ENCODE data around the gene TLR1.
A peak's percentile ranks its signal among the peaks of the same experiment; 100 is the strongest.
"Not testable (repeated sequence)": the region's sequence is repeated elsewhere in the genome, so short reads cannot be mapped to it uniquely, and the experiment has no call there.

The TLR1 gene, protein sequence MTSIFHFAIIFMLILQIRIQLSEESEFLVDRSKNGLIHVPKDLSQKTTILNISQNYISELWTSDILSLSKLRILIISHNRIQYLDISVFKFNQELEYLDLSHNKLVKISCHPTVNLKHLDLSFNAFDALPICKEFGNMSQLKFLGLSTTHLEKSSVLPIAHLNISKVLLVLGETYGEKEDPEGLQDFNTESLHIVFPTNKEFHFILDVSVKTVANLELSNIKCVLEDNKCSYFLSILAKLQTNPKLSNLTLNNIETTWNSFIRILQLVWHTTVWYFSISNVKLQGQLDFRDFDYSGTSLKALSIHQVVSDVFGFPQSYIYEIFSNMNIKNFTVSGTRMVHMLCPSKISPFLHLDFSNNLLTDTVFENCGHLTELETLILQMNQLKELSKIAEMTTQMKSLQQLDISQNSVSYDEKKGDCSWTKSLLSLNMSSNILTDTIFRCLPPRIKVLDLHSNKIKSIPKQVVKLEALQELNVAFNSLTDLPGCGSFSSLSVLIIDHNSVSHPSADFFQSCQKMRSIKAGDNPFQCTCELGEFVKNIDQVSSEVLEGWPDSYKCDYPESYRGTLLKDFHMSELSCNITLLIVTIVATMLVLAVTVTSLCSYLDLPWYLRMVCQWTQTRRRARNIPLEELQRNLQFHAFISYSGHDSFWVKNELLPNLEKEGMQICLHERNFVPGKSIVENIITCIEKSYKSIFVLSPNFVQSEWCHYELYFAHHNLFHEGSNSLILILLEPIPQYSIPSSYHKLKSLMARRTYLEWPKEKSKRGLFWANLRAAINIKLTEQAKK

DNA sequence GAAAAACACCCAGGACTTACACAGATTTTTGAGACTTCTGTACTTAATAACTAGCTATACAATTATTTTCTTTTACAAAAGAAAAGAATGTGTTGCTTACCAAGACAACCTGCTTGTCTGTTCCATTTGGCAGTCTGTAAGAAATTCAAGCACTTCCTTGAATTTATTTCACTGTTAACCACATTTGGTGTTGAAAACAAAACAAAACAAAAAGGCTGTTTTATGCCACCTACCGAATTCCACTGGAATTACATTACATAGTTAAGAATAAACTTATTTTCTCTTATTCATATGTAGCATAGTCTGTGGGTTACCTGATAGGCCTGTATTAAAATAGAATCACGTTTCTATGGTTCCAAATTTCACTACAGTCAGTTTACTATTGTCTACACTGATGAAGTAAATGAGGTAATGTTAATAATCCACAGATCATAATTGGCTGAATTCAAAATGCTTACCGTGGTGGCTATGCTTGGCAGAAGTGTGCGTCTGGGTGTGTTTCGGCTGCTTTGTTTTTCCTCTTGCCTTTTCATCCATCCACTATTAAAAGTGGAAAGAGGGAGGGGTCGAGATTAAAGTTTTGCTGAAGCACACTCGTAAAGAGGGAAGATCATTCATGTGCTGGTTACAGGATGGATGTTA lies at the start of gene TLR1:
Gene TLR1 (minus strand): TSS at position 138 of the 642 bp plus-strand sequence. CDS start 5,960 bp downstream, outside the sequence.
- peak; percentile 50 for DNase-seq (ENCODE audit: low spot score)

DNA sequence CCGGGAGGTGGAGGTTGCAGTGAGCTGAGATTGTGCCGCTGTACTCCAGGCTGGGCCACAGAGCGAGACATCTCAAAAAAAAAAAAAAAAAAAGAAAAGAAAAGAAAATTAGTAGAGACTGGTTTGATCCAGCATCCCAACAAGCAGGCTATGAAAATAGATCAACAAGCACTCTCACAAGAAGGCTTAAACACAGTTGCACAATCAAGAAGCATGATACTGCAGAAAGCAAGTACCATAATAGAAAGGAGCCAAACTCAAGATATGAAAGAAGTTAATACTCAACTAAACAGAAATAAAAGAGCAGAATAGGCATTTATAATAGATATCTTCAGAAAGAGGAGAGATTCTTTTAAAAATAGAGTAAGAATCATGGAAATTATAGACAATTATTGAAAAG lies 41.4 kb upstream of the TLR1 start:
- DNase-seq (ENCODE audit: low spot score) = no peak

DNA sequence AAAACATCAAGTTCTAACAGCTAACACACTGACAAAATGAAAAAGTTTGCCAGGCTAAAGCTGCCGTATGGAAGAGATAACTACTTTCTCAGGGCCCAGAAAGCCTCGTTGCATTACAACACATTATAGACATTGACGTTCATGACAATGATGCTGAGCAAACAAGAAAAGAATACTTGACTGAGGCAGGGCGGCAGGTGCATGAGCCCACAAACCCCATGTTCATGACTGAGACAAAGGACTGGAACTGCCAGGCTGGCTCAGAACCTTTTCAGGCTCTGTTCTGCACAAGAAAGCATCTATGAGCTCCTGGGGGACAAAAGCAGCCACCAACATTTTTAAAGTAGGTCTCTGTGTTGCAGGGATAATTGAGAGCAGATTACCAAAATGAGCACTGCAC lies 38.4 kb upstream of the TLR1 start:
- DNase-seq (ENCODE audit: low spot score) = no peak

DNA sequence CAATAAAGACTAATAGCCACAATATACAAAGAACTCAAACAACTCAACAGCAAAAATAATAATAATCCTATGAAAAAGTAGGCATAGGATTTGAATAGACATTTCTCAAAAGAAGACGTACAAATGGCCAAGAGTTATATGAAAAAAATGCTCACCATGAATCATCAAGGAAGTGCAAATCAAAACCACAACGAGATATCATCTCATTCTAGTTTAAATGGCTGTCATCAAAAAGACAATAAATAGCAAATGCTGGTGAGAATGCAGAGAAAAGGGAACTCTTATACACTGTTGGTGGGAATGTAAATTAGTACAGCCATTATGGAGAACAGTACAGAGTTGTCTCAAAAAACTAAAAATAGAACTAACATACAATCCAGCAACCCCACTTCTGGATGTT lies 33.3 kb upstream of the TLR1 start:
- peak; percentile 14 for DNase-seq (ENCODE audit: low spot score)

DNA sequence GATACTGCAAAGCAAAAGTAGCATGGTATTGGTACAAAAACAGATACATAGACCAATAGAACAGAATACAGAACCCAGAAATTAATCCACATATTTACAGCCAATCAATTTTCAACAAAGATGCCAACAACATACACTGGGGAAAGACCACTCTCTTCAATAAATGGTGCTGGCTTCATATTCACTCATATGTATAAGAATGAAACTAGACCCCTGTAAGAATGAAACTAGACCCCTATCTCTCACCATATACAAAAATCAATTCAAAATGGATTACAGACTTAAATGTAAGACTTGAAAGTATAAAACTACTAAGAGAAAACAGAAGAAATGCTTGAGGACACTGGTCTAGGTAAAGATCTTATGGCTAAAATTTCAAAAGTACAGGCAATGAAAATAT lies 32.7 kb upstream of the TLR1 start:
- no peak for DNase-seq (ENCODE audit: low spot score)

DNA sequence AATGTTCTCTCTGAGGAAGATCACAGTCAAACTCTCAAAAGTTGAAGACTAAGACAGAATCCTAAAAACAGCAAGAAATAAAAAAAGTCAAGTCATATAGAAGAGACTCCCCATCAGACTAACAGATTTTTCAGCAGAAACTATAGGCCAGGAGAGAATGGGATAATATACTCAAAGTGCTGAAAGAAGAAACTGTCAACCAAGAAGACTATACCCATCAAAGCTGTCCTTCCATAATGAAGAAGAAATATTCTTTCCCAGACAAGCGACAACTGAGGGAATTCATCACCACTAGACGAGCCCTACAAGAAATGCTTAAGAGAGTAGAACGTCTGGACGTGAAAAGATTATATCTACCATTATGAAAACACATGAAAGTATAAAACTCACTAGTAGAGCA lies 30.0 kb upstream of the TLR1 start:
- DNase-seq (ENCODE audit: low spot score) = no peak

DNA sequence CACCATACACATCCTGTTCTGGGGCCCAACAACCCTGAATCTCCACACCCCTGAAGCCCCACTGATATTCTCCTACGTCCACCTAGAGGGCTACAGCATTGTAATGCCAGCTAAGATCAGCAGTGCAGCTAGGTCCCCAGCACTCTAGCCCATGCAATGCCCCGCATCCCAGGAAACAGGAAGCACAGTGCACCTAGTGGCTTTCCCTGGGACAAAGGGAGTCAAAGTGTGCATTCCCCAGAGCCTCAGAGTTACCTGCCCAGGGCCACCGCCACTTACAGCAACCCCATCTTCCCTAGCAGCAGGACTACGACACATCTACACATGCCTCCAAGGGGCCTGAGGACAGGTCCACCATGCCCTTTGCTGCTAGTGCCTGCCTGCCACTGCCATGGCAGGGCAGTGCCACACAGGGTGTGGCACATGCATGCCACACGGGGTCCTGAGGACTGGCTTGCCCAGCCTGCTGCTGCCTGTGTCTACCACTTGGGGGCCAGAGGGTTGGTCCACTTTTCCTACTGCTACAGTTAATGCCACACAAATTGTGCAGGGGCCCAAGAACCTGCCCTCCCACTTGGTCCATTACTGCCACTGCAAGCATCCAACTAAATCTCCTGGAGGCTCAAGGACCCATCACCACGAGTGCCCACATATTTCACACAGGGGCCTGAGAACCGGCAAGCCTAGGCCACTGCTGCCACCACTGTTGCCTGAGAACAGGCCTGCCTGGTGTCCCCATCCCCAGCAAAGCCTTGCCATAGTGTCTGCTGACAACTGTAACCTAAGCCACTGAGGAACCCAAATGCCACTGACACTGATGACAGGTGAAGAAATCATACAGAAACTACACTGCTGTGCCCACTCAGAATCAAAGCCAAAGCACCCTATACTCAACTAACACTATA lies 28.3 kb upstream of the TLR1 start:
- no peak for DNase-seq (ENCODE audit: low spot score)

DNA sequence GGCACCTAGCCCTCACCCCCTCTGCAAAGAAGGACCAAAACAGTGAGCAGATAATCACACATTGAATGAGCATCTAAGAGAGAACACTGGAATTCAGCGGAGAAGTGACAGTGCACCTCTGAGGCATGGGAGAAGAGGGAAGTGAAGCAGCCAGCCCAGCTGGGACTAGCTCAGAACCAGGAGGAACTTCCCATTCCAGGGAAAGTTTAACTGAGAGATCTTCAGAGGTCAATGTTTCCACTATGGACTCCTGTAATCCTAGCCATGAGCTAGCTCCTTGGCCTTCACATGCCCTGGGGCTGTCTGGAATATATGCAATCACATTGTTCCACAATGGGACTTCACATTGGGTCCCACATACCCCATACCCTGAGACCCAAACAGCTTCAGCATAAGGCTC lies 27.6 kb upstream of the TLR1 start:
- no peak for DNase-seq (ENCODE audit: low spot score)

DNA sequence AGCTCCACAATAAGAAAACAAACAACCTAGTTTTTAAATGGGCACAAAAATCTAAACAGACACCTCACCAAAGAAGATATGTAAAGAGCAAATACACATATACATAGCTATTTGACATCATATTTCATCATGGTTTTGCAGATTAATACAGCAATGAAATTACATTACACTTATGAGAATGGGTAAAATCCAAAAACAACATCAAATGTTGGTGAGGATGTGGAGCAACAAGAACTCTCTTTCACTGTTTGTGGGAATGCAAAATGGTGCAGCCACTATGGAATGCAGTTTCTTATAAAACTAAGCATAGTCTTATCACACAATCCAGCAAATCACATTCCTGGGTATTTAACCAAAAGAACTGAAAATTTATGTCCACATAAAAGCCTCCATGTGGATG lies 27.1 kb upstream of the TLR1 start:
- DNase-seq (ENCODE audit: low spot score) = no peak

DNA sequence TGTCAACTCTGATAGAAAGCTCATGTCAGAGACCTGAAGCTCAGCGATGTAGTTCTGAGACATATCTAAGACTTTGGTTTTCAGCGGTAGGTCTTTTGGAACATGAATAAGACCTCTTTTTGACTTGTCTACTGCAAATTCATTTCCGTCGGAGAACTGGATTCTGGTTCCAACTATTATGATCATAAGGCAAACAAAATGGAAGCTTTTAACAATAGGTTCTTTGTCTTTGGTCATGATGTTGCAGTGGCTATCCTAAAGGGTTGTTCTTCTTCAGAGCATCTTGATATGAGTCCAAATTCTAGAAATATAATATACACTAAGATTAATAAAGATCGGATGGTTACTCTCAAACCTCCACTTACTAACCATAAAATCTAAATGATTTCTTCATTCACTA lies 24.6 kb upstream of the TLR1 start:
- DNase-seq (ENCODE audit: low spot score) = no peak

DNA sequence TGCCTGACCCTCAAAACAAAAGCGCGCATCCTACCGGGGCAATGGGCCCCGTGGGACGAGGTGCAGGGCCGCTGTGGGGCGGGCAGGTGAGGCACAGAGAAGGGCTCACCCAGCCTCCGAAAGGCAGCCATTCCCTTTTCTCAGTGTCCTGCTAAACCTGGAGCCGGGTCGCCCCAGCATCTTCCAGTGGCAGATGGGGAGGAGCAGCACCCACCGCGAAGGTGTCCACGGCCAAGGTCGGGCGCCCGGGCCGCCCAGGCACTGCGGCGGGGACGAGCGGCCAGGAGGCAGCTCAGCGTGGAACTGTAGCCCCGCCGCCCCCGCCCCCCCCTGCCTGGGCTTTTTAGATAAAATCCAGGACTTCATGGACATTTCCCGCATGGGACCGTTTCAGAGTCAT lies 19.2 kb upstream of the TLR1 start:
- DNase-seq (ENCODE audit: low spot score) = no peak

DNA sequence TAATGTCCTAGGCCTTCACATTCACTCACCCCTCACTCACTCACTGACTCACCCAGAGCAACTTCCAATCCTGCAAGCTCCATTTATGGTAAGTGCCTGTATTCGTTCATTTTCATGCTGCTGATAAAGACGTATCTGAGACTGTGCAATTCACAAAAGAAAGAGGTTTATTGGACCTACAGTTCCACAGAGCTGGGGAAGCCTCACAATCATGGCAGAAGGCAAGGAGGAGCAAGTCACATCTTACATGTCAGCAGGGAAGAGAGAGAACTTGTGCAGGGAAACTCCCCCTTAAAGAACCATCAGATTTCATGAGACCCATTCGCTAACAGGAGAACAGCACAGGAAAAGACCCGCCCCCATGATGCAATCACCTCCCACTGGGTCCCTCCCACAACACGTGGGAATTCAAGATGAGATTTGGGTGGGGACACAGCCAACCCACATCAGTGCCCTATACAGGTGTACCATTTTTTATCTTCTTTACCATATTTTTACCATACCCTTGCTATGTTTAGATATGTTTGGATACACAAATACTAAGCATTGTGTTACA lies 18.2 kb upstream of the TLR1 start:
- DNase-seq (ENCODE audit: low spot score) = no peak

DNA sequence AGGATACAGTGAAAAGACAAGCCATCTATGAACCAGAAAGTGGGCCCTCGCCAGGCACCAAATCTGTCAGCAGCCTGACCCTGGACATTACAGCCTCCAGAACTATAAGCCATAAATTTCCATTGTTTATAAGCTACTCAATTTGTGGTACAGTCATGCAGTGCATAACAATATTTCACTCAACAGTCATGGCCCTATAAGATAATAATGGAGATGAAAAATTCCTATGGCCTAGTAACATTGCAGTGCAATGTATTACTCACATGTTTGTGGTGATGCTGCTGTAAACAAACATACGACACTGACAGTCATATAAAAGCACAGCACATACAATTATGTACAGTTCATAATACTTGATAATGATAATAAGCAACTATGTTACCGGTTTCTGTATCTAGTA lies 17.1 kb upstream of the TLR1 start:
- no peak for DNase-seq (ENCODE audit: low spot score)

DNA sequence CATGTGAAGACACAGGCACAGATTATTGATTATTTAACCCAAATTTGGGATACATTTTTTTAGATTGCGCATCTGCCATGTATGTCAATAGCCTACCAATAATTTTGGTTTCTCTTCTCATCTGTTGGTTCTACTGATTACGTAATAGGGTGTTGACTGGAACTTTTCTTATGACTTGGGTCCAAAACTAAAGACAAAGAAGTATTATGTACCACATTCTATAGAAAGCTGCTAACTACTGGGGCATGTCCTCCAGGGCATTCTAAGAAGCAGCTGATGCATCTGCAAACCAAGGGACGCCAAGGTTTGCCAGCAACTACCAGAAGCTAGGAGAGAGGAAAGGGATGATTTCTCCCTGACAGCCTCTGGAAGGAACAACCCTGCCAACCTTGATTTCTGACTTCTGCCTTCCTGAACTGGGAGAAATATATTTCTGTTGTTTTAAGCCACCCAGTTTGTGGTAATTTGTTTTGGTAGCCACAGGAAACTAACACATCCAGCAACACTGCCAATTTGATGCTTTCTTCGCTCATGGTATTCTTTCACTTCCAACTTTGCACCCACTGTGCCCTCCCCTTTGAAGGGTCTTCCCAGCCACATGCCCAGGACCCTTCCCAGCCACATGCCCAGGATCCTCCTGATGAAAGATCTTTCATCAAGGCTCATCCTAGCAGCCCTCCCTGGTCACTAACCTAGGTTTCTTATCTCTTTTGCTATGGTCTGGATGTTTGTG lies 15.9 kb upstream of the TLR1 start:
- DNase-seq (ENCODE audit: low spot score) = no peak

DNA sequence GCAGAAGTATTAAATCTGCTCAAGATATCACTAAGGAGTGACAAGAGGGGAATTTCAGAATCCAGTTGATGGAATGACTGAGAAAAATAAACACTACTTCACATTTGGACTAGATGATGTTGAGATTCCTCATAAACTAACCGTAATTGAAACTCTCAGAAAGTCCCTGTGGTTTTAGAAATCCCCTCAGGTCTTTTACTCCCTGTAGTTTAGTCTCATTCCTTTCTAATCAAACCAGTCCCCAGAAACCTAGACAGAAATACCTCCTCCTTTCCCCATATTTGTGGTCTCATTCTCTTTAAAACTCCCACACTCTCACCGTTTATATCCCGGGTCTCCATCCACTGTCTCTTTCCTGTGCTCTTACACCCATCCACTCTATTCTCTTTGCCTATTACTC lies 15.0 kb upstream of the TLR1 start:
- DNase-seq (ENCODE audit: low spot score) = no peak

DNA sequence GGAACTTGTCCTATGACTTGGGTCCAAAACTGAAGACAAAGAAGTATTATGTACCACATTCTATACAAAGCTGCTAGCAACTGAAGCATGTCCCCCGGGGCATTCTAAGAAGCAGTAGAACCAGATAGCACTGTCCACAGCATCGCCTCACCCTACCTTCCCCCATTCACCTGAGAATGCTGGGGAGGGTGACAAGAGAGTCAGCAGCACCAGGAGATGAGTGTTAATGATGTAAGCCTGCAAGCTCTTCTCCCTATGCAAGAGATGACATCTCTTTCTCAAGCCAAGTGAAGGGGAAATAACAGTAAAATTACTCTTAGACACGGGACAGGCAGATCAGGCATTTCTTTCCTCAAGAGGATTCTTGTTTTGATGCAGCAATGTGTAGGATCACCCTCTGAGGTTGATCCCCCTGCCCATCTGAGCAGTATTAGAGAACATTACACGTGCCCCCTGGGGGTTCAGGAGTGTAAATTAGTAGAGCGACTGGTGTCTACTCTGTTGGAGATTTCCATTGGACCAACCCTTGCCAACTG lies 13.9 kb upstream of the TLR1 start:
- no peak for DNase-seq (ENCODE audit: low spot score)

DNA sequence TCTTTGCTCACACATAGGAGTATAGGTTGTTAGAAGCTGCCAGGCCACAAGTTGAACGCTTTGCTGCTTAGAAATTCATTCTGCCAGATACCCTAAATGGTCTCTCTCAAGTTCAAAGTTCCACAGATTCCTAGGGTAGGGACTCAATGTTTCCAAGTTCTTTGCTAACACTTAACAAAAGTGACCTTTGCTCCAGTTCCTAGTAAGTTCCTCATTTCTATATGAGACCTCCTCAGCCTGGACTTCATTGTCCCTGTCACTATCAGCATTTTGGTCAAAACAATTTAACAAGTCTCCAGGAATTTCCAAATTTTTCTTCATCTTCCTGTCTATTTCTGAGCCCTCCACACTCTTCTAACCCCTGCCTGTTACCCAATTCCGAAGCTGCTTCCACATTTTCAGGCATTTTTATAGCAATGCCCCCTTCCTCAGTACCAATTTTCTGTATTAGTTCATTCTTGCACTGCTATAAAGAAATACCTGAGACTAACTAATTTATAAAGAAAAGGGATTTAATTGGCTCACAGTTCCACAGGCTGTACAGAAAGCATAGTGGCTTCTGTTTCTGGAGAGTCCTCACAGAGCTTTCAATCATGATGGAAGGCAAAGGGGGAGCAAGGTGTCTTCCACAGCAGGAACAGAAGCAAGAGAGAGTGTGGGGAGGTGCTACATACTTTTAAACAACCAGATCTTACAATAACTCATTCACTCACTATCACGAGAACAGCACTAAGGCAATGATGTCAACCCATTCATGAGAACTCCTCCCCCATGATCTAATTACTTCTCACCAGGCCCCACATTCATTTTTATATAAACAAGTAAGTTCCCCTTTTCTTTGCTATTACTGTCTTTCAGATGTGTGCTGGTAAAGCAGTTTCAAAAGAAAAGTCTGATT lies 11.5 kb upstream of the TLR1 start:
- DNase-seq (ENCODE audit: low spot score) = no peak

DNA sequence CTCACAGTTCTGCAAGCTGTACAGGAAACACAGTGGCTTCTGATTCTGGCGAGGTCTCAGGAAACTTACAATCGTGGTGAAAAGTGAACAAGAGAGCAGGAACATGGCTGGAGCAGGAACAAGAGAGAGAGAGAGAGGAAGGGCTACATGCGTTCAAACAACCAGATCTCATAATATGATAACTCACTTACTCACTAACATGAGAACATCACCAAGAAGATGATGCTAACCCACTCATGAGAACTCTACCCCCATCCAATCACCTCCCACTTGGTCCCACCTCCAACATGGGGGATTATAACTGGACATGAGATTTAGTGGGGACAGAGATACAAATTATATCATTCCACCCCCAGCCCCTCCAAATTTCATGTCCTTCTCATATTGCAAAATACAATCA lies 9.8 kb upstream of the TLR1 start:
- no peak for DNase-seq (ENCODE audit: low spot score)

DNA sequence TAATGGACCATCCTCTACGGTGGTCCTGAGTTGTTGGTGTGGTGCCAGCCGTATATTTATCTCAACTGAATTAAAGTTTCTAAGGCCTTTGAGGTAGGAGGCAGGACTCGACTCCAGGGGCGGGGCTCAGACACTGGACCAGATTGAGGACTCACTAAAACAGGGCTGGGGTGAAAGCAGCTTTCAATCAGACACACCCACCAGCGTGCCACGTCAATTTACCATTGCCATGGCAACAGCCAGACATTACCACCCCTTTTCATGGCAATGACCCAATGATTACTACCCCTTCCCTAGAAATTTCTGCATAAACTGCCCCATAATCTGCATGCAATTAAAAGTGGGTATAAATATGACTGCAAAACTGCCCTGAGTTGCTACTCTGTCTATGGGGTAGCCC lies 6.7 kb upstream of the TLR1 start:
- DNase-seq (ENCODE audit: low spot score) = no peak

DNA sequence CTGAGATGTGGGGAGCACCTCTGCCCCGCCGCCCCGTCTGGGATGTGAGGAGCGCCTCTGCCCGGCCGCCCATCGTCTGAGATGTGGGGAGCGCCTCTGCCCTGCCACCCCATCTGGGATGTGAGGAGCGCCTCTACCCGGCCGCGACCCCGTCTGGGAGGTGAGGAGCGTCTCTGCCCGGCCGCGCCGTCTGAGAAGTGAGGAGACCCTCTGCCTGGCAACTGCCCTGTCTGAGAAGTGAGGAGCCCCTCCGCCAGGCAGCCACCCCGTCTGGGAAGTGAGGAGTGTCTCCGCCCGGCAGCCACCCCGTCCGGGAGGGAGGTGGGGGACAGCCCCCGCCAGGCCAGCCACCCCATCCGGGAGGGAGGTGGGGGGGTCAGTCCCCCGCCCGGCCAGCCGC lies 2.9 kb upstream of the TLR1 start:
- DNase-seq (ENCODE audit: low spot score) = not testable (repeated sequence)
